B cell (primary cell): ENCODE data around the gene PTRH1. TPM values are rescaled to one million over a fixed set of nuclear protein-coding genes. Genes with fewer than 3 reads are reported as not detected.

Experiments
- ATAC-seq: fragments of 200-7000 bp; cut with Tn5 transposase; one replicate; pipeline ENCODE4 v1.10.0; 2021; ENCODE audit warnings: low read depth, mild to moderate bottlenecking, moderate number of reproducible peaks, moderate library complexity
- CTCF ChIA-PET: fragments of 350-600 bp; sonication (Branson Sonifier 250); formaldehyde crosslinking; loops from one replicate; lab custom pipeline; 2021; ENCODE audit warnings: antibody characterized with exemption, inconsistent platforms; lab: Charles Lee
- POLR2A ChIA-PET: fragments of 350-600 bp; sonication (Branson Sonifier 250); formaldehyde crosslinking; loops from one replicate; lab custom pipeline; 2021; ENCODE audit warnings: antibody characterized with exemption; lab: Charles Lee
- DNase-seq: peaks from one replicate; pipeline ENCODE4 v3.0.0; 2013
- H2AFZ ChIP-seq: 2 replicates; pipeline ENCODE4 v1.6.1; 2012; ENCODE audit warnings: mild to moderate bottlenecking, low read depth, low read length; ENCODE audit not compliant: insufficient read depth, poor library complexity, severe bottlenecking
- H3K27ac ChIP-seq, 2 donors: 1 replicate in 1 of 2; 2 replicates in 1 of 2; pipeline ENCODE4 v1.5.1; 2012 to 2013; ENCODE audit warnings: low read length in 2 of 2, mild to moderate bottlenecking in 2 of 2, moderate library complexity in 1 of 2
- H3K27me3 ChIP-seq, 4 experiments: fragments of 200-600 bp in 1 of 4; sonication (generic) in 1 of 4; replicated peaks in 1 of 4; 1 replicate in 2 of 4; 2 replicates in 2 of 4; pipeline versions ENCODE4 v1.6.1 to v1.7.0; 2013 to 2016; ENCODE audit warnings: low read length in 3 of 4, mild to moderate bottlenecking in 2 of 4, mixed read lengths in 1 of 4, moderate library complexity in 1 of 4; ENCODE audit not compliant: insufficient read depth in 4 of 4, control insufficient read depth in 3 of 4; ENCODE audit errors: control extremely low read depth in 1 of 4
- H3K36me3 ChIP-seq, 2 experiments: replicated peaks in 1 of 2; 1 replicate in 1 of 2; 2 replicates in 1 of 2; pipeline versions ENCODE4 v1.6.1 to v1.7.1; 2013; ENCODE audit warnings: low read length in 1 of 2; ENCODE audit not compliant: insufficient read depth in 2 of 2, control insufficient read depth in 1 of 2; ENCODE audit errors: control extremely low read depth in 1 of 2, extremely low read depth in 1 of 2
- H3K4me1 ChIP-seq, 2 donors: fragments of 200-600 bp in 1 of 2; sonication (generic) in 1 of 2; 1 replicate in 1 of 2; 2 replicates in 1 of 2; pipeline versions ENCODE4 v1.5.1 to v1.6.1; 2013 to 2017; ENCODE audit warnings: low read length in 2 of 2; ENCODE audit not compliant: control insufficient read depth in 2 of 2, insufficient read depth in 2 of 2
- H3K4me2 ChIP-seq: replicated peaks from 2 replicates; pipeline ENCODE3; 2012; ENCODE audit warnings: mild to moderate bottlenecking, low read depth, low read length; ENCODE audit not compliant: poor library complexity, severe bottlenecking
- H3K4me3 ChIP-seq, 5 experiments: fragments of 200-600 bp in 1 of 5; sonication (generic) in 1 of 5; 1 replicate in 3 of 5; 2 replicates in 2 of 5; pipeline versions ENCODE4 v1.5.1 to v1.7.0; 2011 to 2016; ENCODE audit warnings: low read length in 4 of 5, mild to moderate bottlenecking in 4 of 5, low read depth in 2 of 5, control low read depth in 1 of 5, moderate library complexity in 1 of 5; ENCODE audit not compliant: insufficient read depth in 1 of 5; ENCODE audit errors: control extremely low read depth in 1 of 5, extremely low read depth in 1 of 5
- H3K79me2 ChIP-seq: fragments of 200-600 bp; sonication (generic); one replicate; pipeline ENCODE4 v1.6.0; 2016; ENCODE audit warnings: low read length; ENCODE audit not compliant: control insufficient read depth, insufficient read depth
- H3K9ac ChIP-seq: fragments of 200-600 bp; sonication (generic); 2 replicates; pipeline ENCODE4 v1.6.1; 2017; ENCODE audit warnings: mild to moderate bottlenecking, low read length, moderate library complexity
- H3K9me3 ChIP-seq, 3 donors: one replicate each; pipeline versions ENCODE4 v1.6.1 to v1.7.1; 2013; ENCODE audit warnings: low read length in 2 of 3; ENCODE audit not compliant: control insufficient read depth in 2 of 3, insufficient read depth in 1 of 3; ENCODE audit errors: control extremely low read depth in 1 of 3
- H4K20me1 ChIP-seq: 2 replicates; pipeline ENCODE4 v1.6.0; 2012; ENCODE audit warnings: mild to moderate bottlenecking, low read length; ENCODE audit not compliant: insufficient read depth, control insufficient read depth, poor library complexity, severe bottlenecking
- H3K27ac Mint-ChIP-seq: one replicate; pipeline ENCODE4 v1.8.0; 2021; ENCODE audit warnings: mixed read lengths
- H3K27me3 Mint-ChIP-seq: one replicate; pipeline ENCODE4 v1.8.0; 2021; ENCODE audit warnings: mixed read lengths
- H3K4me1 Mint-ChIP-seq: one replicate; pipeline ENCODE4 v1.8.0; 2021; ENCODE audit warnings: mixed read lengths
- H3K4me3 Mint-ChIP-seq: one replicate; pipeline ENCODE4 v1.8.0; 2021; ENCODE audit warnings: mixed read lengths
- H3K9me3 Mint-ChIP-seq: one replicate; pipeline ENCODE4 v1.8.0; 2022; ENCODE audit warnings: mixed read lengths; ENCODE audit not compliant: insufficient read depth
- EZH2 ChIP-seq: IDR thresholded peaks from 2 replicates; pipeline ENCODE4 v1.6.1; 2012; ENCODE audit warnings: borderline replicate concordance, low read depth, mild to moderate bottlenecking, moderate library complexity, low read length; ENCODE audit not compliant: insufficient read depth, poor library complexity, severe bottlenecking
- WGBS: methylation state at CpG from one replicate; pipeline ENCODE4 v1.1.5; 2013; ENCODE audit warnings: missing lambda C conversion rate; ENCODE audit not compliant: insufficient coverage; 5-methylcytosine and 5-hydroxymethylcytosine counted together
- intact Hi-C: fragments of 100-400 bp; cut with micrococcal nuclease; formaldehyde crosslinking; loops from one replicate; pipeline ENCODE4 v1.10.0; 2022
- polyA plus RNA-seq: library from polyadenylated mRNA; depleted of rRNA; stranded (reverse); fragments of >200 nt; gene quantifications from 2 replicates; pipeline ENCODE4 v1.2.3, GENCODE V29; 2012
- total RNA-seq, 2 donors: library from RNA; stranded (reverse); fragments of 120-200 nt in 1 of 2; gene quantifications; 1 replicate in 1 of 2; 2 replicates in 1 of 2; pipeline versions ENCODE4 v1.2.3 to v1.2.4, GENCODE V29; 2013 to 2022
- TF ChIP-seq, protein P1 (sequence below): fragments of 200-600 bp; IDR thresholded peaks from one replicate; pipeline ENCODE4 v1.8.0; 2022; ENCODE audit warnings: antibody characterized with exemption, mild to moderate bottlenecking

PTRH1 gene
- total and polyA plus RNA-seq, 2 donors (not counting 1 experiment from before 2014, with no cell fraction given), result 6.3 to 7.6 TPM

- WGBS, result 92% methylated on average over 11 of the region's 20 CpGs
- Histone ChIP-seq H3K4me2 (no peak overlapping the region), H3K27ac (no peak overlapping the region), H3K9me3 (no peaks in the 10 kb centered on the region), H3K36me3 (no peaks in the 10 kb centered on the region), H3K9ac (no peak overlapping the region), H4K20me1 (no peaks in the 10 kb centered on the region), H3K79me2 (no peaks in the 10 kb centered on the region), H3K4me1 (no peaks in the 10 kb centered on the region), H3K27me3 (no peaks in the 10 kb centered on the region), H2AFZ (no peak overlapping the region), H3K4me3 (no peak overlapping the region)
- ATAC-seq (no peak), DNase-seq (no peak)
- Mint-ChIP-seq H3K4me1 (no peaks in the 10 kb centered on the region), H3K27me3 (no peaks in the 10 kb centered on the region), H3K27ac (no peak overlapping the region), H3K9me3 (no peaks in the 10 kb centered on the region), H3K4me3 (no peak overlapping the region)
- POLR2A ChIA-PET, result no interaction called here
- CTCF ChIA-PET, result no interaction called here
- no peak for TF ChIP-seq EZH2
- TF ChIP-seq, protein P1, sequence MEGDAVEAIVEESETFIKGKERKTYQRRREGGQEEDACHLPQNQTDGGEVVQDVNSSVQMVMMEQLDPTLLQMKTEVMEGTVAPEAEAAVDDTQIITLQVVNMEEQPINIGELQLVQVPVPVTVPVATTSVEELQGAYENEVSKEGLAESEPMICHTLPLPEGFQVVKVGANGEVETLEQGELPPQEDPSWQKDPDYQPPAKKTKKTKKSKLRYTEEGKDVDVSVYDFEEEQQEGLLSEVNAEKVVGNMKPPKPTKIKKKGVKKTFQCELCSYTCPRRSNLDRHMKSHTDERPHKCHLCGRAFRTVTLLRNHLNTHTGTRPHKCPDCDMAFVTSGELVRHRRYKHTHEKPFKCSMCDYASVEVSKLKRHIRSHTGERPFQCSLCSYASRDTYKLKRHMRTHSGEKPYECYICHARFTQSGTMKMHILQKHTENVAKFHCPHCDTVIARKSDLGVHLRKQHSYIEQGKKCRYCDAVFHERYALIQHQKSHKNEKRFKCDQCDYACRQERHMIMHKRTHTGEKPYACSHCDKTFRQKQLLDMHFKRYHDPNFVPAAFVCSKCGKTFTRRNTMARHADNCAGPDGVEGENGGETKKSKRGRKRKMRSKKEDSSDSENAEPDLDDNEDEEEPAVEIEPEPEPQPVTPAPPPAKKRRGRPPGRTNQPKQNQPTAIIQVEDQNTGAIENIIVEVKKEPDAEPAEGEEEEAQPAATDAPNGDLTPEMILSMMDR, result no peak
- intact Hi-C loops, result no loop called here
These were observed 23.4 kb downstream of the PTRH1 start for GRCh38 chr9:127692071-127692470.

GRCh38 chr9:127690735-127691134 lies 24.7 kb downstream of the PTRH1 start:
- H3K27me3 ChIP-seq, result no peaks in the 10 kb centered on the region
- no peaks in the 10 kb centered on the region for H3K4me1 ChIP-seq
- DNase-seq, result no peak
- TF ChIP-seq, protein P1, result no peak
- TF ChIP-seq EZH2, result no peak
- H3K4me1 Mint-ChIP-seq, result no peaks in the 10 kb centered on the region
- ATAC-seq, result no peak
- no peak overlapping the region for H3K4me2 ChIP-seq
- H3K9ac ChIP-seq, result no peak overlapping the region
- no peaks in the 10 kb centered on the region for H4K20me1 ChIP-seq
- POLR2A ChIA-PET, result interaction anchor here (0.6 kb wide), 1 partner anchor 179 kb away, joined by 5 read pairs; no protein-coding TSS in a partner anchor
- H3K4me3 Mint-ChIP-seq, result no peak overlapping the region
- CTCF ChIA-PET, result no interaction called here
- intact Hi-C loops, result no loop called here
- no peak overlapping the region for H2AFZ ChIP-seq
- WGBS, result 100% methylated on average over 3 of the region's 10 CpGs
- H3K36me3 ChIP-seq, result no peaks in the 10 kb centered on the region
- H3K27ac Mint-ChIP-seq, result no peak overlapping the region
- H3K27ac ChIP-seq, result no peak overlapping the region
- no peak overlapping the region for H3K4me3 ChIP-seq
- no peaks in the 10 kb centered on the region for H3K9me3 Mint-ChIP-seq
- H3K79me2 ChIP-seq, result no peaks in the 10 kb centered on the region
- no peaks in the 10 kb centered on the region for H3K27me3 Mint-ChIP-seq
- H3K9me3 ChIP-seq, result no peaks in the 10 kb centered on the region
